Activated CD8-positive, alpha-beta memory T cell treated with anti-CD3 and anti-CD28 coated beads for 36 hours (primary cell): Measurements from ENCODE around the gene RANGRF. TPM values are rescaled to one million over a fixed set of nuclear protein-coding genes. Genes with fewer than 3 reads are reported as not detected.

Source experiments
- CTCF ChIA-PET: fragments of 350-600 bp; sonication (Branson Sonifier 250); formaldehyde crosslinking; loops from one replicate; lab custom pipeline; 2021; ENCODE audit warnings: antibody characterized with exemption; lab: Charles Lee
- POLR2A ChIA-PET: fragments of 350-600 bp; sonication (Branson Sonifier 250); formaldehyde crosslinking; loops from one replicate; lab custom pipeline; 2021; ENCODE audit warnings: antibody characterized with exemption; lab: Charles Lee
- total RNA-seq, 2 experiments: library from RNA; stranded (reverse); gene quantifications; one replicate each; pipeline ENCODE4 v1.2.3, GENCODE V29; 2021

Gene RANGRF
- total RNA-seq, 2 experiments from 2014 or later: 65.8 to 66.1 TPM

GRCh38 chr17:8268550-8269298, 19.7 kb upstream of the RANGRF start:
- ChIA-PET CTCF (no interaction called here), POLR2A (no interaction called here)

GRCh38 chr17:8272421-8272820, 16.0 kb upstream of the RANGRF start:
- ChIA-PET POLR2A (no interaction called here), CTCF (no interaction called here)

- ChIA-PET POLR2A (no interaction called here), CTCF (no interaction called here)
Measured at GRCh38 chr17:8273884-8274444, 14.5 kb upstream of the RANGRF start.

- POLR2A ChIA-PET: no interaction called here
Measured at GRCh38 chr17:8274816-8275215, 13.7 kb upstream of the RANGRF start.

GRCh38 chr17:8275421-8276290, 12.8 kb upstream of the RANGRF start:
- POLR2A ChIA-PET: interaction anchor here (0.7 kb wide), 1 partner anchor 13 kb away, joined by 3 read pairs; the partner anchor contains the start of gene RANGRF
- CTCF ChIA-PET: no interaction called here

More at GRCh38 chr17:8274816-8275215, 13.7 kb upstream of the RANGRF start:
- CTCF ChIA-PET: no interaction called here

GRCh38 chr17:8277317-8277716, 11.2 kb upstream of the RANGRF start:
- CTCF ChIA-PET: no interaction called here
- POLR2A ChIA-PET: no interaction called here

- POLR2A ChIA-PET: no interaction called here
Measured at GRCh38 chr17:8282345-8282744, 6.1 kb upstream of the RANGRF start.

GRCh38 chr17:8283356-8283755, 5.1 kb upstream of the RANGRF start:
- ChIA-PET POLR2A (no interaction called here), CTCF (interaction anchor here (0.6 to 0.9 kb wide), 4 partner anchors 9 to 761 kb away, joined by 3 to 4 read pairs (median 4); partner anchors contain the start of gene PFAS)

More at GRCh38 chr17:8282345-8282744, 6.1 kb upstream of the RANGRF start:
- CTCF ChIA-PET: no interaction called here

GRCh38 chr17:8284126-8284525, 4.3 kb upstream of the RANGRF start:
- POLR2A ChIA-PET: interaction anchor here (0.6 to 0.7 kb wide), 2 partner anchors 33 to 36 kb away, joined by 4 to 5 read pairs; no protein-coding TSS in a partner anchor

GRCh38 chr17:8285270-8286181, 2.9 kb upstream of the RANGRF start:
- ChIA-PET POLR2A (no interaction called here), CTCF (interaction anchor here (0.6 to 1.2 kb wide), 2 partner anchors 13 to 15 kb away, joined by 3 read pairs; no protein-coding TSS in a partner anchor)

More at GRCh38 chr17:8284126-8284525, 4.3 kb upstream of the RANGRF start:
- CTCF ChIA-PET: interaction anchor here (0.9 kb wide), 1 partner anchor 8 kb away, joined by 3 read pairs; no protein-coding TSS in a partner anchor

GRCh38 chr17:8287651-8288335, 677 bp upstream of the RANGRF start:
- CTCF ChIA-PET: interaction anchor here (1.0 to 1.6 kb wide), 2 partner anchors 65 to 99 kb away, joined by 3 to 4 read pairs; no protein-coding TSS in a partner anchor

GRCh38 chr17:8289103-8289397, 580 bp downstream of the RANGRF start:
- POLR2A ChIA-PET: interaction anchor here (0.9 to 1.4 kb wide), 3 partner anchors 13 to 166 kb away, joined by 3 to 11 read pairs (median 3); partner anchors contain the start of genes CTC1 and PFAS

More at GRCh38 chr17:8287651-8288335, 677 bp upstream of the RANGRF start:
- POLR2A ChIA-PET: interaction anchor here (1.4 kb wide), 1 partner anchor 39 kb away, joined by 11 read pairs; the partner anchor contains the start of genes CTC1 and PFAS

GRCh38 chr17:8290043-8290442, 1.6 kb downstream of the RANGRF start:
- POLR2A ChIA-PET: no interaction called here
- CTCF ChIA-PET: no interaction called here

More at GRCh38 chr17:8289103-8289397, 580 bp downstream of the RANGRF start:
- CTCF ChIA-PET: interaction anchor here (1.0 to 1.6 kb wide), 3 partner anchors 40 to 100 kb away, joined by 3 to 4 read pairs (median 4); partner anchors contain the start of gene PFAS

- ChIA-PET POLR2A (no interaction called here), CTCF (interaction anchor here (1.0 kb wide), 1 partner anchor 43 kb away, joined by 3 read pairs; no protein-coding TSS in a partner anchor)
Measured at GRCh38 chr17:8292639-8293395, 4.3 kb downstream of the RANGRF start.

GRCh38 chr17:8294361-8294760, 5.9 kb downstream of the RANGRF start:
- ChIA-PET CTCF (interaction anchor here (0.8 to 2.5 kb wide), 5 partner anchors 47 to 185 kb away, joined by 3 to 8 read pairs (median 4); partner anchors contain the start of genes CTC1 and KRABD2), POLR2A (interaction anchor here (1.1 to 2.5 kb wide), 3 partner anchors 14 to 84 kb away, joined by 3 to 19 read pairs (median 4); partner anchors contain the start of genes AURKB, CTC1 and PFAS)

GRCh38 chr17:8294814-8295316, 6.4 kb downstream of the RANGRF start:
- ChIA-PET POLR2A (interaction anchor here (1.0 to 2.5 kb wide), 7 partner anchors 13 to 131 kb away, joined by 3 to 19 read pairs (median 4); partner anchors contain the start of genes AURKB, CTC1 and PFAS), CTCF (interaction anchor here (0.8 to 2.5 kb wide), 9 partner anchors 48 to 305 kb away, joined by 3 to 8 read pairs (median 4); partner anchors contain the start of genes CTC1 and KRABD2)
